ENCODE measurements around the gene NEK6. TPM values are rescaled to one million over a fixed set of nuclear protein-coding genes. Genes with fewer than 3 reads are reported as not detected.
A peak's percentile ranks its signal among the peaks of the same experiment; 100 is the strongest.

Gene NEK6
- total and polyA plus RNA-seq, 10 of the 15 experiments (the other 5 are each of a cell fraction or from before 2014, with no cell fraction given), result 31.3 to 161 (median 89.2) TPM

GRCh38 chr9:124239249-124240073, 18.3 kb upstream of the NEK6 start (continued):
- peak; percentile 73; the same call in 1 of the 2 replicates for TF ChIP-seq RELB (IDR thresholded peaks at IDR 0.05; ENCODE audit: low read depth)
- peak; percentile 88 for TF ChIP-seq RAD51 (IDR thresholded peaks at IDR 0.05)
- TF ChIP-seq TCF7 (IDR thresholded peaks at IDR 0.05; ENCODE audit: borderline replicate concordance), result 0 out of 2 replicates have a peak, but pooled peaks have one; percentile 3
- TF ChIP-seq NKRF (conservative IDR thresholded peaks at IDR 0.05), result 0 out of 2 replicates have a peak, but pooled peaks have one; percentile 49
- TF ChIP-seq NR2C2 (IDR thresholded peaks at IDR 0.05; ENCODE audit: borderline replicate concordance, control insufficient read depth, insufficient read length, low read depth), result no peak
- no peak for TF ChIP-seq RB1 (IDR thresholded peaks at IDR 0.05; ENCODE audit: borderline replicate concordance)
- peak; percentile 47; the same call in 1 of the 2 replicates for TF ChIP-seq USF2 (IDR thresholded peaks at IDR 0.05; ENCODE audit: borderline replicate concordance, low read depth, low read length)
- TF ChIP-seq YBX1 (IDR thresholded peaks at IDR 0.05), result no peak
- TF ChIP-seq ZNF24 (IDR thresholded peaks at IDR 0.05), result 0 out of 2 replicates have a peak, but pooled peaks have one; percentile 12
- no peak for TF ChIP-seq BCLAF1 (IDR thresholded peaks at IDR 0.05)
- TF ChIP-seq NR2C1 (IDR thresholded peaks at IDR 0.05), result no peak
- no peak for TF ChIP-seq ZSCAN29 (IDR thresholded peaks at IDR 0.05)
- TF ChIP-seq CBX3 (IDR thresholded peaks at IDR 0.05; ENCODE audit: borderline replicate concordance, low read depth), result no peak
- no peak for TF ChIP-seq FOS (IDR thresholded peaks at IDR 0.05; ENCODE audit: borderline replicate concordance, extremely low read depth, insufficient read length)
- TF ChIP-seq ATF7 (IDR thresholded peaks at IDR 0.05; ENCODE audit: low read depth), result 0 out of 2 replicates have a peak, but pooled peaks have one; percentile 19
- TF ChIP-seq ZNF384 (IDR thresholded peaks at IDR 0.05; ENCODE audit: borderline replicate concordance, low read depth, low read length), result no peak
- no peak for TF ChIP-seq POU2F2 (IDR thresholded peaks at IDR 0.05; ENCODE audit: borderline replicate concordance, low read depth, low read length)
- 0 out of 2 replicates have a peak, but pooled peaks have one; percentile 21 for TF ChIP-seq MLLT1 (IDR thresholded peaks at IDR 0.05)
- TF ChIP-seq EED (IDR thresholded peaks at IDR 0.05; ENCODE audit: low read depth), result peak; percentile 42; the same call in 1 of the 2 replicates

Measured in GM12878 (cell line).